Suprapubic skin (tissue), 4 donors: ENCODE results near the gene MYL7. TPM values are rescaled to one million over a fixed set of nuclear protein-coding genes. Genes with fewer than 3 reads are reported as not detected.

Experiments
- DNase-seq, 2 donors: peaks; one replicate each; pipeline ENCODE4 v3.0.0-alpha.2; 2019; ENCODE audit warnings: low spot score in 2 of 2
- H3K27ac ChIP-seq: fragments of 200-600 bp; sonication (generic); one replicate; pipeline ENCODE4 v1.5.1; 2019
- H3K27me3 ChIP-seq: fragments of 200-600 bp; sonication (generic); one replicate; pipeline ENCODE4 v1.5.1; 2019
- H3K36me3 ChIP-seq: fragments of 200-600 bp; sonication (generic); one replicate; pipeline ENCODE4 v1.5.1; 2019
- H3K4me1 ChIP-seq: fragments of 200-600 bp; sonication (generic); one replicate; pipeline ENCODE4 v1.5.1; 2019
- H3K4me3 ChIP-seq: fragments of 200-600 bp; sonication (generic); one replicate; pipeline ENCODE4 v1.5.1; 2019; ENCODE audit warnings: mild to moderate bottlenecking
- H3K9me3 ChIP-seq: fragments of 200-600 bp; sonication (generic); one replicate; pipeline ENCODE4 v1.5.1; 2019
- EP300 ChIP-seq: sonication (generic); formaldehyde crosslinking; IDR thresholded peaks from one replicate; pipeline ENCODE4 v1.6.1; 2017; ENCODE audit warnings: antibody characterized with exemption
- POLR2A ChIP-seq, 2 donors: fragments of 450-650 bp; IDR thresholded peaks; one replicate each; pipeline ENCODE4 v1.6.1; 2017; ENCODE audit warnings: antibody characterized with exemption in 2 of 2, mild to moderate bottlenecking in 2 of 2, moderate library complexity in 2 of 2
- POLR2AphosphoS5 ChIP-seq, 3 donors: sonication (generic); formaldehyde crosslinking; IDR thresholded peaks; one replicate each; pipeline ENCODE4 v1.6.1; 2017; ENCODE audit warnings: antibody characterized with exemption in 3 of 3
- WGBS: methylation state at CpG from one replicate; pipeline ENCODE4 v1.1.5; 2018; 5-methylcytosine and 5-hydroxymethylcytosine counted together
- total RNA-seq, 4 donors: library from RNA; depleted of rRNA; stranded (reverse); fragments of >200 nt; gene quantifications; one replicate each; pipeline ENCODE4 v1.1.0, GENCODE V29; 2016
- TF ChIP-seq, protein P1 (sequence below), 2 donors: fragments of 200-600 bp in 1 of 2; fragments of 450-650 bp in 1 of 2; sonication (generic) in 1 of 2; IDR thresholded peaks; one replicate each; pipeline ENCODE4 v1.5.1; 2016 to 2019; ENCODE audit warnings: antibody characterized with exemption in 2 of 2, mild to moderate bottlenecking in 1 of 2, moderate library complexity in 1 of 2

The MYL7 gene
- total RNA-seq, 4 donors from 2014 or later, result not detected

DNA sequence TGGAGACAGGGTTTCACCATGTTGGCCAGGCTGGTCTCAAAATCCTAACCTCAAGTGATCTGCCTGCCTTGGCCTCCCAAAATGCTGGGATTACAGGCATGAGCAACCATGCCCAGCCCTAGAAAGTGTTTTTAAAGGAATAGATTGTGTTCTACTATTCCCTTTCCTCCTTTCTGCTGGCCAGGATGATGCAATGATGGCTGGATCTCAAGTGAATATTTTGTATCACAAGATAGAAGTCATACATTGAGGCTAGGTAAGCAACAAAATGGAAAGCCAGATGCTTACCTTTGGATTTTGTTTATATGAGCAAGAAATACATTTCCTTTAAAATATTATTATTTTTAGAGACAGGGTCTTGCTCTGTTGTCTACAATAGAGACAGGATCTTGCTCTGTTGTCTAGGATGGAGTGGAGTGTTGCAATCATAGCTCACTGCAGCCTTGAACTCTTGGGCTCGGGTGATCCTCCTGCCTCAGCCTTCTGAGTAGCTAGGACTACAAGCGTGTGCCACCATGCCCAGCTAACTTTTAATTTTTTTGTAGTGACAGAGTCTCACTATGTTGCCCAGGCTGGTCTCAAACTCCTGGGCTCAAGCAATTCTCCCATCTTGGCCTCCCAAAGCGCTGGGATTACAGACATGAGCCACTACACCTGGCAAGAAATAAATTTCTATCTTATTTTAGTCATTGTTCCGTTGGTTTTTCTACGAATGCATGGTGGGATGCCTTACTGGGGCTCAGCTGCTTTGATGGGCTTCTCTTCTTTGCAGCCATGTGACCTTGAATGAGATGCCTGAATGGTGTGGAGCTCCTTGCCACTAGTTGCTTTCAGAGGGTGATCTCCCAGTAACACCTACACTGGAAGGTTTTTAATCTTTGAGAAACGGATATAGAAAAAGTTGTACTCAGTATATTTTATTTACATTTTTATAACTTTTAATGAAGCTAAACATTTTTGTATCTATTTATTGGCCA is 42.8 kb downstream of the MYL7 start:
- H3K36me3 ChIP-seq, result no peaks in the 10 kb centered on the region
- no peaks in the 10 kb centered on the region for H3K27me3 ChIP-seq
- no peaks in the 10 kb centered on the region for H3K9me3 ChIP-seq
- 88% methylated on average over 6 of the region's 6 CpGs for WGBS
- H3K4me3 ChIP-seq, result no peak overlapping the region
- no peak for DNase-seq
- H3K27ac ChIP-seq, result no peak overlapping the region
- TF ChIP-seq, protein P1, sequence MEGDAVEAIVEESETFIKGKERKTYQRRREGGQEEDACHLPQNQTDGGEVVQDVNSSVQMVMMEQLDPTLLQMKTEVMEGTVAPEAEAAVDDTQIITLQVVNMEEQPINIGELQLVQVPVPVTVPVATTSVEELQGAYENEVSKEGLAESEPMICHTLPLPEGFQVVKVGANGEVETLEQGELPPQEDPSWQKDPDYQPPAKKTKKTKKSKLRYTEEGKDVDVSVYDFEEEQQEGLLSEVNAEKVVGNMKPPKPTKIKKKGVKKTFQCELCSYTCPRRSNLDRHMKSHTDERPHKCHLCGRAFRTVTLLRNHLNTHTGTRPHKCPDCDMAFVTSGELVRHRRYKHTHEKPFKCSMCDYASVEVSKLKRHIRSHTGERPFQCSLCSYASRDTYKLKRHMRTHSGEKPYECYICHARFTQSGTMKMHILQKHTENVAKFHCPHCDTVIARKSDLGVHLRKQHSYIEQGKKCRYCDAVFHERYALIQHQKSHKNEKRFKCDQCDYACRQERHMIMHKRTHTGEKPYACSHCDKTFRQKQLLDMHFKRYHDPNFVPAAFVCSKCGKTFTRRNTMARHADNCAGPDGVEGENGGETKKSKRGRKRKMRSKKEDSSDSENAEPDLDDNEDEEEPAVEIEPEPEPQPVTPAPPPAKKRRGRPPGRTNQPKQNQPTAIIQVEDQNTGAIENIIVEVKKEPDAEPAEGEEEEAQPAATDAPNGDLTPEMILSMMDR (IDR thresholded peaks at IDR 0.05), result no peak
- TF ChIP-seq EP300 (no peak), POLR2A (IDR thresholded peaks at IDR 0.05) (no peak), POLR2AphosphoS5 (IDR thresholded peaks at IDR 0.05) (no peak)
- H3K4me1 ChIP-seq, result peaks cover 38% of the 10 kb centered on the region

DNA sequence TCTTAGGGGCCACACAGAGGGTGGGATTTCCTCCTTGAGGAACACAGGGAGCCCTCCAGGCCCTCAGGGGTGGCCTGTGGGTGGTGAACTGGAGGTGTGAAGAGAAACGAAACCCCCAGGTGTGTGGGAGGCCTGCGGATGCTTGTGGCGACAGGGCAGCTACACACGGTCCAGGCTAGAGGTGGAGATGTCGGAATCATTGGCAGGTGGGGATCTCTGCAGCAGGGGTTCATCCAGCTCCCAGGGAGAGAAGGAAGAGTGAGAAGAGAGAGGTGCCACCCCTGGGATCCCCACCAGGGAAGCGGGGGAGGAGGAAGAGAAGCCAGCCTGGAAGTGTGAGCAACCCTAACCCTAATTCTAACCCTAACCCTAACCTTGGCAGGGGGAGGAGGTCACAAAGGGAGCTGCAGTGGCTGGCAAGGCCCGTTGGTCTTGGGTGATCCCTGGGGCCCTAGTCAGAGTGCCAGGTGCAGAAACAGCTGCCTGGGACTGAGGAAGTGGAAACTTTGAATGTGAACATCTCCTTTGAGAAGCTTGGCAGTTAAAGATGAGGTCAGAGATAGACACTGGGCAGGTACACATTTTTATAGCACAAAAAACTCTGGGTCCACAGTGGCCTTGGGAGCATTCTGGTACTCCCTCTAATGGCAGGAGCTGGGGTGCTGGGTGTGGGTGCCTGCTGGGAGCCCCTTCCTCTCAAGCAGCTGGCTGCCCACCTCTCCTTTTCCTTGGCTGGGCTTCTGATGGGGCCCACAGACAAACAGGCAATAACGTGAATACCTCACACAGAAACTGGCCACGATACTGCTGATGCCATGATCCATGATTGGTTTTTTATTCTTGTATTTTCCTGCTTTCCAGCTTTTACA is 43.8 kb downstream of the MYL7 start:
- Histone ChIP-seq H3K36me3 (no peaks in the 10 kb centered on the region), H3K27ac (no peak overlapping the region), H3K4me3 (no peak overlapping the region), H3K9me3 (no peaks in the 10 kb centered on the region), H3K27me3 (no peaks in the 10 kb centered on the region), H3K4me1 (peaks cover 27% of the 10 kb centered on the region)
- 91% methylated on average over 8 of the region's 9 CpGs for whole genome bisulfite sequencing
- no peak for TF ChIP-seq POLR2AphosphoS5 (IDR thresholded peaks at IDR 0.05)
- TF ChIP-seq, protein P1 (IDR thresholded peaks at IDR 0.05), result no peak
- no peak for TF ChIP-seq POLR2A (IDR thresholded peaks at IDR 0.05)
- no peak for DNase-seq

DNA sequence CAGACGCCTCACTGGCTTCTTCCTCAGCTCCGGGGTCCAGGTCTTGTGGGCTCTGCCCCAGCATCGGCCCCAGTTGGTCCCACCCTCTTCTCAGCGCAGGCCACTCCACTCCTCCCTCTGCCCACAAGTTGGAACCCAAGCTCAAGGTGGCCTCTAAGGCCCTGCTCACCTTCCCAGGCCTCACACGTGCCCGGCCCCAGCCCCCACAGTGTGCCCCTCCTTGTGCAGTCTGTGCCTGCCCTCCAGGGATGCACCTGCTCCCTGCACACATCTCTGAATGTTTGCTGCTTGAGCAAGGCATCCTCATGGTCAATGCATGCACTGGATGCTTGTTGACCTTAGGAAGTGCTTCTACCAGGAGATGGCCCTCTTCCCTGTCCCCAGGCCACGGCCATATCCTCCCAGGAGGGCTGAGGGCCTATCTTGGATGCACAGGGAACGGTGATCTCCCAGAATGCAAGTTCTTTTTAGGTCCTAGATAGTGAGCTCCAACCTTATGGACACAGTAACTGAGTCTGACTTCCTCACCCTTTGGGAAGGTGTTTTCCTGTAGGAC is 44.7 kb downstream of the MYL7 start:
- WGBS, result 80% methylated on average over 8 of the region's 8 CpGs
- no peak for DNase-seq
- no peak for TF ChIP-seq POLR2AphosphoS5 (IDR thresholded peaks at IDR 0.05)
- no peak for TF ChIP-seq EP300
- no peak for TF ChIP-seq POLR2A (IDR thresholded peaks at IDR 0.05)
- TF ChIP-seq, protein P1 (IDR thresholded peaks at IDR 0.05), result no peak
- H3K27ac ChIP-seq, result no peak overlapping the region
- H3K27me3 ChIP-seq, result no peaks in the 10 kb centered on the region
- H3K4me1 ChIP-seq, result peaks cover 21% of the 10 kb centered on the region
- H3K9me3 ChIP-seq, result no peaks in the 10 kb centered on the region
- H3K4me3 ChIP-seq, result no peak overlapping the region
- no peaks in the 10 kb centered on the region for H3K36me3 ChIP-seq

DNA sequence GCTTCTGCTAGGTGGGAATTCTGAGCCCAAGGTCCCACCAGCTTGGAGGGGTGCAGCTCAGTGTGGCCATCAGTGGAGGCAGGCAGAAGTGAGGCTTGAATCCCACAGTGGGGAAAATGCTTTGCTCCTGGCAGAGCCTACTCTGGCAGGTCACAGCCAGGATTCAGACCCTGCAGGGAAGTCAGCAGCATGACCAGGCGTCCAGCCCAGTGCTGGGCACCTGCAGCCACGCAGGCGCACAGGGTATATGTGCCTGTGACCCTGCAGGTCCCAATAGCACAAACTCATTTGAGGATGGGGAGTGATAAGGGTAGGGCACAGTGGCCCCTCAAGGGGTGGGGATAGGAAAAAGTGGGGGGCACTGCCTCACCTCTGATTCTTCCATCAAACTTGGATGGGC is 45.4 kb downstream of the MYL7 start:
- Histone ChIP-seq H3K27ac (no peak overlapping the region), H3K4me1 (peaks cover 14% of the 10 kb centered on the region), H3K9me3 (no peaks in the 10 kb centered on the region), H3K36me3 (no peaks in the 10 kb centered on the region), H3K4me3 (no peak overlapping the region), H3K27me3 (no peaks in the 10 kb centered on the region)
- 100% methylated on average over 3 of the region's 3 CpGs for WGBS
- TF ChIP-seq, protein P1 (IDR thresholded peaks at IDR 0.05), result no peak
- TF ChIP-seq POLR2AphosphoS5 (IDR thresholded peaks at IDR 0.05), result no peak
- TF ChIP-seq EP300, result no peak
- TF ChIP-seq POLR2A (IDR thresholded peaks at IDR 0.05), result no peak
- no peak for DNase-seq
